ENCODE data around the gene ITGA3. TPM values are rescaled to one million over a fixed set of nuclear protein-coding genes. Genes with fewer than 3 reads are reported as not detected.
A peak's percentile ranks its signal among the peaks of the same experiment; 100 is the strongest.

ITGA3 gene
- total RNA-seq, result 10 to 100 TPM in 1 of 2 donors, 1 to 10 TPM in 1; 7.4 to 40.7 TPM

DNA sequence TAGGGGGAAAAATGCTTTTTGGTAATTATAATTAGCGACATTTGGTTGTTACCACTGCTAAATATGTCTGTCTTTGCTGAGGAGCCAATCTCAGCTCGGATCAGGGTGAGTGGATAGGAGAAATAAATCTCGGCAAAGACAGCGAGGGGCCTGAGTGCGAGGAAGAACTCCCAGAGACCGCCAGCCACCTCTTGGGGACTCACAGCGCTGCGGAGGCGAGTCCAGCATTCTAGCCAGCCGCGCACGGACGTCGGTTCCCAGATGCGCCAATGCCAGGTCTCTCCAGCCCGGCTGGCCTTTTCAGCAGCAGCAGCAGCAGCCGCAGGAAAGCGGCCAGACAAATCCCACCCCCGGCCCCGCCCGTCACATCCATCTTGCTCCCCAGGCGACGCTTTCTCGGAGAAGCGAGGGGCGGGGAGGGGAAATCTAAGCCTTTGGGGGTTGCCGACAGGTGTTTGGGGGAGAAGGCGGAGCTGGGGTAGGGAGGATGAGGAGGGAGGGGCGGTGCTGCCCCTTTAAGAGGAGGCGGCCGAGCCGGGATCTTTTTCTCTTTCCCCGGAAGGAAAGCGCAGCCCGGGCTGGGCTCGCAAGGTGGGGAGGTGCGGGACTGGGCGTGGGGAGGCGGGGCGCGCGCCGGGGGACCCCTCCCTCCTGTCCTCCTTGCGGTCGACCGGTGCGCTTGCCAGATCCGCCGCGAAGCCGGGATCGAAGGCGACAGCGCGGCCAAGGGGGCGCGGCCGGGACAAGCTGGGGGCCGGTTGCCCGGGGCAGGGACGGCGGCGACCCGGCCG, at the start of gene ITGA3:
ITGA3 (plus strand) TSS at position 685 of the 791 bp plus-strand sequence. CDS start 330 bp downstream, outside the sequence.
- peak within 1 kb of the TSS in 1 of 2 donors; percentile 90 for H3K27ac Mint-ChIP-seq
- H3K36me3 Mint-ChIP-seq, result peaks cover 0 to 5% of the 10 kb centered on the region in 2 donors
- H3K9me3 Mint-ChIP-seq, result no peaks in the 10 kb centered on the region
- ATAC-seq (peak; percentile 57 to 69), DNase-seq (ENCODE audit: low spot score in 2 of 2) (peak; percentile 67 to 78)

DNA sequence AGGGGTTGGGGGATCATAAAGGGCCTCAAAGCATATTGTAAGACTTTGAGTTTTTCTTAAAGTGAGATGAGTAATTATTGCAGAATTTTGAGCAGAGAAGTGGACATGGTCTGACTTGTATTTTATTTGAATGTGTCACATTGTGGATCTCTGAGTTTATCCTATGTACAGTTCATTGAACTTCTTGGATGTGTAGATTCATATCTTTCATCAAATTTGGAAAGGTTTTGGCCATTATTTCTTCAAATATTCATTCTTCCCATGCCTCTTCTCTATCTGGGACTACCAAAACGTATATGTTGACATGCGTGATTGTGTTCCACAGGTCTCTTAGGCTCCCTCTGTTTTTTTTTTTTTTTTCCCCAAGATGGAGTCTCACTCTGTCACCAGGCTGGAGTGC, 46.6 kb upstream of the ITGA3 start:
- H3K36me3 Mint-ChIP-seq, result peaks cover 6 to 7% of the 10 kb centered on the region in 2 donors
- DNase-seq (ENCODE audit: low spot score in 2 of 2) (no peak), ATAC-seq (no peak)
- peaks cover 12 to 23% of the 10 kb centered on the region in 2 donors for H3K9me3 Mint-ChIP-seq
- H3K27ac Mint-ChIP-seq, result no peak overlapping the region

DNA sequence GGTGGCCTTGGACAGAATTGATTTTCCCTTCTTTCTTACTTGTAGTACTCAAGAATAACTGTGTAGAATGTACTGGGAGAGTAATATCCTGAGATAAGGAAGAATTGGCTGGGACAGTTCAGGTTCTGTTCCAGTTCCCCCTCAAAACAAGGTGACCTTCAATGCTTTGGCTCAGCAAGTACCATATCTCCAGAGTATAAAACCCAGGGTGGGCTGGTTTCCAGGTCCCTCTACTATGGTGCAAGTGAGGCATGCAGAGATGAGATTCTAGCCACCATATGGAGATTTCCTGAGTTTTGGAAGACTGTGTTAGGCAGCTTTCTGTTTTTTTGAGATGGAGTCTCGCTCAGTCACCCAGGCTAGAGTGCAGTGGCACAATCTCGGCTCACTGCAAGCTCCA, 42.8 kb upstream of the ITGA3 start:
- H3K27ac Mint-ChIP-seq, result no peak overlapping the region
- no peak for DNase-seq (ENCODE audit: low spot score in 2 of 2)
- no peak for ATAC-seq
- peaks cover 19 to 33% of the 10 kb centered on the region in 2 donors for H3K9me3 Mint-ChIP-seq
- peaks cover 11 to 13% of the 10 kb centered on the region in 2 donors for H3K36me3 Mint-ChIP-seq

DNA sequence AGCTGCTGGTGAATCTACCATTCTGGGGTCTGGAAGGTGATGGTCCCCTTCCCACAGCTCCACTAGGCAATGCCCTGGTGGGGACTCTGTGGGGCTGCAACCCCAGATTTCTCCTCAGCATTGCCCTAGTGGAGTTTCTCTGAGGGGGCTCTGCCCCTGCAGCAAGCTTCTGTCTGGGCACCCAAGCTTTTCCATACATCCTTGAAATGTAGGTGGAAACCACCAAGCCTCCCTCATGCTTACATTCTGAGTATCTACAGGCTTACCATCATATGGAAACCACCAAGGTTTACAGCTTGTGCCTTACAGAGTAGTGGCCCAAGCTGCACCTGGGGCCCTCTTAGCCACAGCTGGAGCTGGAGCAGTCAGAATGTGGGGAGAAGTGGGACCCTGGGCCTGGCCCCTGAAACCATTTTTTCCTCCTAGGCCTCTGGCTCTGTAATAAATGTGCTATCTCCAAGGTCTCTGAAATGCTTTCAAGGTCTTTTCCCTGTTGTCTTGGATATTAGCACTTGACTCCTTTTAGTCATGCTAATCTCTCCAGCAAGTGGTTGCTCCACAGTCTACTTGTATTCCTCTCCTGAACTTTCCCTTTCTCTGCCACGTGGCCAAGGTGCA, 41.3 kb upstream of the ITGA3 start:
- Mint-ChIP-seq H3K9me3 (peaks cover 14 to 27% of the 10 kb centered on the region in 2 donors), H3K27ac (no peak overlapping the region), H3K36me3 (peaks cover 11 to 13% of the 10 kb centered on the region in 2 donors)
- ATAC-seq (no peak), DNase-seq (ENCODE audit: low spot score in 2 of 2) (no peak)

DNA sequence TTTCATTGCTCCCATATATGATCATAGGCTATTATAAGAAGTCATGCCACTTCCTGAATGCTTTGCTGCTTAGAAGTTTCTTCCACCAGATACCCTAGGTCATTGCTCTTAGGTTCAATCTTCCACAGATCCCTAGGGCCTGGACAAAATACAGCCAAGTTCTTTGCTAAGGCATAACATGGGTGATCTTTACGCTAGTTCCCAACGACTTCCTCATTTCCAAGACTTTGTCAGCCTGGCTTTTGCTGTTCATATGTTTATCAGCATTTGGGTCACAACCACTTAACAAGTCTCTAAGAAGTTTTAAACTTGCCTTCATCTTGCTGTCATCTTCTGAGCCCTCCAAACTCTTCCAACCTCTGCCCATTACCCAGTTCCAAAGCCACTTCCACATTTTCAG, 40.8 kb upstream of the ITGA3 start:
- H3K27ac Mint-ChIP-seq, result no peak overlapping the region
- ATAC-seq (no peak), DNase-seq (ENCODE audit: low spot score in 2 of 2) (no peak)
- peaks cover 14 to 26% of the 10 kb centered on the region in 2 donors for H3K9me3 Mint-ChIP-seq
- H3K36me3 Mint-ChIP-seq, result peaks cover 11 to 13% of the 10 kb centered on the region in 2 donors

DNA sequence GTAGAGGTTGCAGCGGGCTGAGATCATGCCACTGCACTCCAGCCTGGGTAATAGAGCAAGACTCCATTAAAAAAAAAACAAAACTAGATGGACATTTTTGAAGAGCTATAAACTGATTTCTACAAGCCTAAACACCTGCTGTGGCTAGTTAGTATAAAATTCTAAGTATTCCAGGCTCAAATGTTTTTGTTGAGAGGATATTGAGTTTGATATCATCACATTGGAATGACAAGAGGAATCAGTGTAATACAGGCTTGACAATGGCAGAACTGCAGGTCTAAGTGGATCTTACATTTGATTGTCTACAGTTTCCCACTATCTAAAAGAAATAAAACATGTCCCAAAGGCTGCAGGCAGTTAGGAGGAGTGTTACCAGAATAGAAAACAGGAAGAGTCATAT, 37.0 kb upstream of the ITGA3 start:
- peaks cover 5 to 6% of the 10 kb centered on the region in 2 donors for H3K36me3 Mint-ChIP-seq
- no peak overlapping the region for H3K27ac Mint-ChIP-seq
- ATAC-seq (no peak), DNase-seq (ENCODE audit: low spot score in 2 of 2) (no peak)
- H3K9me3 Mint-ChIP-seq, result peaks cover 7 to 12% of the 10 kb centered on the region in 2 donors

DNA sequence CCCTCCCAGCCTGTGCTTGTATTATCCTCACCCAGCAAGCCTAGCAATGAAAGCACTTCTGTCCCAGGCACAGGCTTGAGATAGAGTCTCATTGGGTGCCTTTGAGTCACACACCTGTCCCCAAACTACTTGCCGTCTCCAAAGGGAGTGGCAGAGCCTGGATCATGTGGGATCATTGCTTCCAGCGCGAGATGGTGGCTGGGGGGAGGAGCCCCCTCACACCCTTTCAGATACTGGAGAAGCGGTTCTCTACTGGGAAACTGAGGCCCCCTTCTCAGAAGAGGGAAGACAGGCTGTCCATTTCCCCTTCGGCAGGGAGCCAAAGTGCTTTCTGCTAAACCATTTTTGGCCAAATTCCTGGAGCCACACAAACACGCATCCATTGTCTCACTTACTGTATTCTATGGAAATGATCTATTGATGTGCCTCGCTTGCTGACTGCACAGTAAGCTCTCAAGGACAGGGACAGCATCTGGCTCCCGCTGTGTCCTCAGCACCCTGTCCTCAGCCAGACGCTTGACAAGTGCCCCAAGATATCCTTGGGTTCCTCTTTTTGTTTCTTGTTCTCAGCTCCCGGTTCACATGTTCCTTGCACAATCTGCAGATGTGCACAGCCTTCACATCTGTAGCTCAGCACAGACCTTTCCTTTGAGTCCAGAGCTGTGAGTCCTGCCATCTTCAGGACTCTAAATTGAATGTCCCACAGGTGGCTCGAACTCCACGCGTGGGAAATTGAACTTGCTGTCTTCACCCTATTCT, 34.9 kb upstream of the ITGA3 start:
- DNase-seq (ENCODE audit: low spot score in 2 of 2), result no peak
- Mint-ChIP-seq H3K27ac (no peak overlapping the region), H3K36me3 (no peaks in the 10 kb centered on the region), H3K9me3 (peaks cover 0 to 3% of the 10 kb centered on the region in 2 donors)
- no peak for ATAC-seq

DNA sequence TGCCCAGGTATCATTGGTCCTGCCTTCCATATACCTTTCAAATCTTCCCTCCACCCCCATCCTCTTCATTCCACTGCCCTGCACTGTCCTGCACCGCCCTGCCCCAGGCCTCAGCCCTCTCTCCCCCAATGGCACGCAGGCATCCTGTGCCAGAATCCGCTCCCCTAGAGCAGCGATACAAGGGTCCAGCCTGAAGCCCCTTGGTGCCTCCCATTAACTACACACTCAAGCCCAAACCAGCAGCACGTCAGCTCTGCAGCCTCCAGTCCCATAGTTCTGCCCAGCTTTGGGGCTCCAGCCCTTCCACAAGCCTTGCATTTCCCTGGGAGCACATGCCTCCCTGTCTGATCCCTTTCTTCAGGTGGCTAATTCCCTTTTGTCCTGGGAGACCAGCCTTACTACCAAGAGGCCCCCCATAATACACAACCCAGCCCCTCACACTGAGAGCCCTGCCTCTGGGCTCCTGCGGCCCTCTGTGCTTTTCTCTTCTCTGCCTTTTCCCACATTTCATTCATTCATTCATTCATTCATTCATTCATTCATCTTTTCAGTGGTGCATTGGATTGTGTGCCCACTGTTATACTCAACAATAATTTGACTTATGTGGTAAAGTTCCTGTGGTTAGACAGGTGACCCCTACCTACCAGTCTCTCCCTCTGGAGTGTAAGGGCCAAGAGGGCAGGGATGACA, 34.1 kb upstream of the ITGA3 start:
- H3K27ac Mint-ChIP-seq, result no peak overlapping the region
- DNase-seq (ENCODE audit: low spot score in 2 of 2) (no peak), ATAC-seq (no peak)
- peaks cover 0 to 3% of the 10 kb centered on the region in 2 donors for H3K9me3 Mint-ChIP-seq
- H3K36me3 Mint-ChIP-seq, result no peaks in the 10 kb centered on the region

DNA sequence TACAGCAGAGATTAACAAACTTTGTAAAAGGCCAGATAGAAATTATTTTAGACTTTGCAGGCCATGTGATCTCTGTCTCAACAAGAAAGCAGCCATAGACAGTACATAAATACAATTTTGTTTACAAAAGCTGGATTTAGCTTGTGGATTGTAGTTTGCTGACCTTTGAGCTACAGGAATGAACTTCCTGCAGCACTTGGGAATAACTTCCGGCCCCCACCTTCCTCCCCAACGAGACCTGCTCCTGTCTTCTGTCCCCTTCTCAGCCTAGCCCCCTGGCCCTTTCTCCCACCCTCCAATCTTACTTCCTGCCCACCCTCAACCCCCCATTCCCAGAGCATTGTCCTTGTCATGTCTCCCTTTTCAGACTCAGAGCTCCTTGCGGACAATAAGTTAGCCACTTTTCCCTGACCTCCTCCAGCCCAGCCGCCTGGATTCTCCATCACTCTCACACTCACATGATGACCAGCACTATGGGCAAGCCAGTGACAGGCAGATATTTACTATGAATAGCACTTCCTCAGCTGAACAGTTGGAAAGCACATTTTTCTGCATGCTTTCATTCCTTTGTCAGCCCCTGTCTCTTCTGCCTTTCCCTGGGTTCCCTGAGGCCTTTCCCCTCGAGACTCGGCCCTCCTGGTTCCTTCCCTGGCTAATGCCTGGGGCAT, 33.3 kb upstream of the ITGA3 start:
- H3K9me3 Mint-ChIP-seq, result peaks cover 0 to 3% of the 10 kb centered on the region in 2 donors
- H3K36me3 Mint-ChIP-seq, result no peaks in the 10 kb centered on the region
- DNase-seq (ENCODE audit: low spot score in 2 of 2), result no peak
- no peak overlapping the region for H3K27ac Mint-ChIP-seq
- no peak for ATAC-seq

DNA sequence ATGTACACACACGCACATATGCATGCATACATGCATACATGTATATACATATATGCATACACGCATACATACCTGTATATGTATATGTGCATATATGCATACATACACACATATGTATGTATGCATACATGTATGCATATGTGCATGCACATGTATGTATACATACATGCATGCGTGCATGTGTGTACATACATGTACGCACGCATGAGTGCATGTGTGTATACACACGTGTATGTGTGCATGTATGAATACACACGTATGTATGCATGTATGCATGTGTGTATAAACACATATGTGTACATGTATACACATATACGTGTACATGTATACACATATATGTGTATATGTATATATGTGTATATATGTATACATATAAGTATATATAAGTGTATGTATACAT, 32.4 kb upstream of the ITGA3 start:
- ATAC-seq, result no peak
- H3K27ac Mint-ChIP-seq, result no peak overlapping the region
- DNase-seq (ENCODE audit: low spot score in 2 of 2), result no peak
- H3K36me3 Mint-ChIP-seq, result no peaks in the 10 kb centered on the region
- peaks cover 0 to 3% of the 10 kb centered on the region in 2 donors for H3K9me3 Mint-ChIP-seq

DNA sequence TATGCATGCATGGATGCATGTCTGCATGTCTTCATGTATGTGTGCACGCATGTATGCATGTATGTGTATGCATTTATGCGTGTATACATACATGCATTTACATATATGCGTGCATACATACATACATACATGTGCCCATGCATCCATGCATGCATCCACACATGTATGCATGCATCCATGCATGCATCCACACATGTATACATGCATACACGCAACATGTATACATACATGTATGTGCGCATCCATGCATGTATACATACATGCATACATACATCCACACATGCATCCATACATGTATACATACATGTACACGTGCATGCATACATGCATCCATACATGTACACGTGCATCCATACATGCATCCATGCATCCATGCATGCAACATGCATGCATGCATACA, 31.1 kb upstream of the ITGA3 start:
- no peak overlapping the region for H3K27ac Mint-ChIP-seq
- peaks cover 0 to 3% of the 10 kb centered on the region in 2 donors for H3K9me3 Mint-ChIP-seq
- no peaks in the 10 kb centered on the region for H3K36me3 Mint-ChIP-seq
- ATAC-seq, result no peak
- DNase-seq (ENCODE audit: low spot score in 2 of 2), result no peak

DNA sequence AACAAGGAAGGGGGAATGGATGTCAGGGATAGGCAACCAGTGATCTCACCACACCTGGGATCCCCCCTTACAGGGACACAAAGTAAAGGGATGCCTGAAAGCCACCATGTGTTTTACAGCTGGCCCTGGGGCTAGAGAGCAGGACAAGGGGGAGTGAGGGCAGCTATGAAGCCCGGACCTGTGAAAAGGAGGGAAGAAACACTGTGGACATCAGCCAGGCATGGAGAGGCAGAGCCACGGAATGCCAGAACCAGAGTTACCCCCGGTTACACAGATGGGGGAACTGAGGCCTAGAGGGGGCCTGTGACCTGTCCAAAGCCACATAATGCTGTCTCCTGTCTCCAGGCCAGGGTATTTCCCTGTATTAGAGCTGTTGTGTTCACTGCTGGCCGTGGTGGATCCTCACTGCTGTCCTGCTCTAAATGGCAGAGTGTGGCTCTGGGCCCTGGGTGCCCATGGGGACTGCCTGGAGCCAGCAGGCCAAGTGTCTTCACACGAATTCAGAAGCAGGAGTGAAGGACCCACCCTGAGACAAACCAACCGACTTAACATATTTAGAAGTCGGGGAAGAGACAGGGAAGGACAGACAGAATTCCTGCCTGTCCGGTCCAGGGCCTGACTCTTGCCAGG, 29.7 kb upstream of the ITGA3 start:
- H3K9me3 Mint-ChIP-seq, result peaks cover 0 to 3% of the 10 kb centered on the region in 2 donors
- no peak for ATAC-seq

DNA sequence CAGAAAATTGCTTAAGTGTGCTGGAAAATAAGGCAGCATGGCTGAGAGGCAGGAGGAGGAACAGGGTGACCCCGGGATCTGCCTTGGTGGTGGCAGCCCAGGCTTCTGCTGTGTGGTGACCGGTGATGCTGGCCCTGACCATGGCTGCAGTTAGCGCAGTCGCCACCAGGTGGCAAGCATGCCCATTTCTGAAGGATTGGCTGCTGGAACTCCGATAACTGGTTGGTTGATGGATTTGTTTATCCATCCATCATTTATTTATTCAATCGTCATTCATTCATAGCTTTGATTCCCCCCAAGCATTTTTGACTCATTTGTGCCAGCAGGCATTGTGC, 29.1 kb upstream of the ITGA3 start:
- H3K36me3 Mint-ChIP-seq, result no peaks in the 10 kb centered on the region
- DNase-seq (ENCODE audit: low spot score in 2 of 2) (peak; percentile 72 to 90), ATAC-seq (peak; percentile 75 to 78)
- H3K27ac Mint-ChIP-seq, result no peak overlapping the region
- H3K9me3 Mint-ChIP-seq, result peaks cover 0 to 3% of the 10 kb centered on the region in 2 donors

More for the DNA sequence above, 29.7 kb upstream of the ITGA3 start:
- H3K27ac Mint-ChIP-seq, result no peak overlapping the region
- H3K36me3 Mint-ChIP-seq, result no peaks in the 10 kb centered on the region
- DNase-seq (ENCODE audit: low spot score in 2 of 2), result no peak

DNA sequence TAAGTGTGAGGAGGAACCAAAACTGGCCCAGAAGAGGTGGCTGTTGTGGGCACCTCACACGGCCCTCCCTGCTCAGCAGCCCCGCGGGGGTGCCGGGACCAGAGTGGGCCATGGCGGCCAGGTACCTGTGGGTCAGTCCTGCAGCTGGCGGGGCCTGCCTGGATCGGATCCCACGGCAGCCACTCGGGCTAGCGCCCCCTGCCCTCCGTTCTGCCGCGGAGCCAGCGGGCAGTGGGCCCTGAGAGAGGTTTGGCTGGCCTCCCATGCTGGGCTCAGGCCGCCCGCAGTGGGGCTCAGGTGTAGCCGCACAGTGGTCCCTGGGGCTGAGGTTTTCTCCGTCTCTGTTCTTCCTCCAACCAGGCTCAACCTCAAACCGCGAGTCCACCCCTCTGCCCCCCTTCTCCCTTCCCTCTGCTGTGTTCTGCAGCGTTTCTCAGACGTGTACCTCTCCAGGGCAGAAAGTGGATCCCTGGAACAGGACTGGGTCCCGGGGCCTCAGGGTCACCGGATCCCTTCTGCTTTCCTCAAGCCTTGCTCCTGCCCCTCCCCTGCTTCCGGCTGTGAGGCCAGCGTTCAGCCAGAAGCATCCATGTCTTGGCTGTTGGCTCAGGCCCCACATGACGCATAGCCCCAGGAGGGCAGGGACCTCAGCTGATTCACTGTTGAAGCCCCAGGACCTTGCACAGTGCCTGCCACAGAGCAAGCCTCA, 28.6 kb upstream of the ITGA3 start:
- DNase-seq (ENCODE audit: low spot score in 2 of 2) (no peak), ATAC-seq (peak; percentile 75 to 76)
- Mint-ChIP-seq H3K27ac (no peak overlapping the region), H3K36me3 (no peaks in the 10 kb centered on the region), H3K9me3 (peaks cover 0 to 3% of the 10 kb centered on the region in 2 donors)

All from activated naive CD4-positive, alpha-beta T cell treated with anti-CD3 and anti-CD28 coated beads, Interleukin-2, amount 50 U/mL, for 72 hours (primary cell).